HUES6 (cell line): ENCODE results near the gene OBSCN.

Experiments used
- H3K27ac ChIP-seq: 2 replicates; pipeline ENCODE4 v1.7.0; 2013; ENCODE audit warnings: low read depth, mild to moderate bottlenecking, low read length, inconsistent platforms
- H3K27me3 ChIP-seq: 2 replicates; pipeline ENCODE4 v1.6.1; 2013; ENCODE audit warnings: low read length; ENCODE audit not compliant: control insufficient read depth, insufficient read depth
- H3K36me3 ChIP-seq: 2 replicates; pipeline ENCODE4 v1.6.1; 2013; ENCODE audit warnings: low read length; ENCODE audit not compliant: control insufficient read depth, insufficient read depth
- H3K4me1 ChIP-seq: 2 replicates; pipeline ENCODE4 v1.6.1; 2013; ENCODE audit warnings: low read length; ENCODE audit not compliant: control insufficient read depth, insufficient read depth
- H3K4me3 ChIP-seq: 2 replicates; pipeline ENCODE4 v1.5.1; 2013; ENCODE audit warnings: low read depth, low read length
- H3K9ac ChIP-seq: one replicate; pipeline ENCODE4 v1.6.1; 2013; ENCODE audit warnings: mild to moderate bottlenecking, low read length
- H3K9me3 ChIP-seq: 2 replicates; pipeline ENCODE4 v1.6.1; 2013; ENCODE audit warnings: low read depth, low read length; ENCODE audit not compliant: control insufficient read depth, insufficient read depth

Gene OBSCN

GRCh38 chr1:228163776-228164519 lies 43.9 kb upstream of the OBSCN start:
- Histone ChIP-seq H3K4me3 (no peak overlapping the region), H3K4me1 (peaks cover 19% of the 10 kb centered on the region), H3K9me3 (no peaks in the 10 kb centered on the region), H3K9ac (no peak overlapping the region), H3K27ac (no peak overlapping the region), H3K27me3 (peaks cover 3% of the 10 kb centered on the region; the same call in 1 of the 2 replicates), H3K36me3 (no peaks in the 10 kb centered on the region)

GRCh38 chr1:228164561-228165371 lies 43.1 kb upstream of the OBSCN start:
- H3K27me3 ChIP-seq = no peaks in the 10 kb centered on the region
- peak overlapping the region; percentile 84 for H3K4me3 ChIP-seq
- H3K4me1 ChIP-seq = peaks cover 19% of the 10 kb centered on the region
- no peak overlapping the region for H3K27ac ChIP-seq
- no peaks in the 10 kb centered on the region for H3K36me3 ChIP-seq
- peak overlapping the region; percentile 77 for H3K9ac ChIP-seq
- no peaks in the 10 kb centered on the region for H3K9me3 ChIP-seq

- Histone ChIP-seq H3K27me3 (no peaks in the 10 kb centered on the region), H3K9ac (peak within 1 kb of the TSS; percentile 99), H3K4me1 (peaks cover 19% of the 10 kb centered on the region), H3K27ac (peak within 1 kb of the TSS; percentile 99), H3K36me3 (no peaks in the 10 kb centered on the region), H3K4me3 (peak within 1 kb of the TSS; percentile 87), H3K9me3 (no peaks in the 10 kb centered on the region)
Measured at GRCh38 chr1:228165372-228166169, 42.3 kb upstream of the OBSCN start, which contains the start of gene IBA57. IBA57 (plus strand) TSS chr1:228165804; CDS start chr1:228165817, 13 bp downstream.

GRCh38 chr1:228166170-228166936 lies 41.5 kb upstream of the OBSCN start:
- Histone ChIP-seq H3K27ac (peak overlapping the region; percentile 99), H3K9me3 (no peaks in the 10 kb centered on the region), H3K4me3 (peak overlapping the region; percentile 87), H3K36me3 (no peaks in the 10 kb centered on the region), H3K9ac (peak overlapping the region; percentile 51), H3K4me1 (peaks cover 19% of the 10 kb centered on the region), H3K27me3 (no peaks in the 10 kb centered on the region)

GRCh38 chr1:228168563-228169270 lies 39.1 kb upstream of the OBSCN start:
- Histone ChIP-seq H3K4me3 (no peak overlapping the region), H3K36me3 (no peaks in the 10 kb centered on the region), H3K9ac (no peak overlapping the region), H3K27me3 (no peaks in the 10 kb centered on the region), H3K9me3 (no peaks in the 10 kb centered on the region), H3K27ac (no peak overlapping the region), H3K4me1 (peaks cover 4% of the 10 kb centered on the region)

- Histone ChIP-seq H3K4me3 (no peak overlapping the region), H3K9ac (no peak overlapping the region), H3K9me3 (no peaks in the 10 kb centered on the region)
Measured at GRCh38 chr1:228169345-228169744, 38.5 kb upstream of the OBSCN start.

GRCh38 chr1:228170666-228171065 lies 37.2 kb upstream of the OBSCN start:
- Histone ChIP-seq H3K27me3 (no peaks in the 10 kb centered on the region), H3K4me1 (peaks cover 11% of the 10 kb centered on the region), H3K9ac (no peak overlapping the region), H3K36me3 (peaks cover 4% of the 10 kb centered on the region), H3K9me3 (no peaks in the 10 kb centered on the region), H3K27ac (no peak overlapping the region), H3K4me3 (no peak overlapping the region)

More at GRCh38 chr1:228169345-228169744, 38.5 kb upstream of the OBSCN start:
- H3K27ac ChIP-seq = no peak overlapping the region
- H3K36me3 ChIP-seq = no peaks in the 10 kb centered on the region
- peaks cover 5% of the 10 kb centered on the region for H3K4me1 ChIP-seq
- H3K27me3 ChIP-seq = no peaks in the 10 kb centered on the region

GRCh38 chr1:228171221-228171891 lies 36.5 kb upstream of the OBSCN start:
- Histone ChIP-seq H3K9ac (no peak overlapping the region), H3K36me3 (peaks cover 4% of the 10 kb centered on the region), H3K27me3 (no peaks in the 10 kb centered on the region), H3K27ac (no peak overlapping the region), H3K9me3 (no peaks in the 10 kb centered on the region), H3K4me1 (peaks cover 11% of the 10 kb centered on the region), H3K4me3 (no peak overlapping the region)

- H3K9ac ChIP-seq = no peak overlapping the region
- H3K27me3 ChIP-seq = no peaks in the 10 kb centered on the region
- no peak overlapping the region for H3K4me3 ChIP-seq
- peaks cover 11% of the 10 kb centered on the region for H3K4me1 ChIP-seq
- no peak overlapping the region for H3K27ac ChIP-seq
- H3K36me3 ChIP-seq = peaks cover 4% of the 10 kb centered on the region
- H3K9me3 ChIP-seq = no peaks in the 10 kb centered on the region
Measured at GRCh38 chr1:228172591-228173527, 35.0 kb upstream of the OBSCN start.
